ENCODE measurements around the gene DHH. TPM values are rescaled to one million over a fixed set of nuclear protein-coding genes. Genes with fewer than 3 reads are reported as not detected.

DHH gene
- total and polyA plus RNA-seq, 9 of the 15 experiments (the other 6 are each of a cell fraction or from before 2014, with no cell fraction given), result 0.07 to 2.6 (median 0.54) TPM

- TF ChIP-seq CTCF (IDR thresholded peaks at IDR 0.05 in 2 of 3, conservative IDR thresholded peaks at IDR 0.05 in 1 of 3; ENCODE audit: insufficient read depth in 2 of 3, low read depth in 1 of 3, low read length in 3 of 3) (peak; percentile 84 to 91 (median 85)), BRD4 (IDR thresholded peaks at IDR 0.05) (no peak; the same call in 1 of the 2 replicates), XRCC5 (IDR thresholded peaks at IDR 0.05; ENCODE audit: low read depth, low read length) (peak; percentile 95), FOXJ2 (tag; IDR thresholded peaks at IDR 0.05) (no peak), ZFP91 (CRISPR knock-in tag; IDR thresholded peaks at IDR 0.05) (no peak), BMI1 (IDR thresholded peaks at IDR 0.05; ENCODE audit: low read length) (no peak), KLF13 (tag; IDR thresholded peaks at IDR 0.05; ENCODE audit: borderline replicate concordance, low read depth) (no peak), HNRNPUL1 (IDR thresholded peaks at IDR 0.05; ENCODE audit: low read length) (no peak), MECOM (CRISPR knock-in tag; IDR thresholded peaks at IDR 0.05) (0 out of 2 replicates have a peak, but pooled peaks have one; percentile 75), ZBTB17 (CRISPR knock-in tag; IDR thresholded peaks at IDR 0.05) (peak; percentile 30; the same call in 1 of the 2 replicates), GATAD2B (IDR thresholded peaks at IDR 0.05; ENCODE audit: borderline replicate concordance) (peak; percentile 80; the same call in 1 of the 2 replicates), RCOR1 (IDR thresholded peaks at IDR 0.05; ENCODE audit: borderline replicate concordance in 1 of 2, low read depth in 2 of 2, low read length in 2 of 2) (peak; percentile 94 to 96), L3MBTL2 (IDR thresholded peaks at IDR 0.05) (peak; percentile 75), SNIP1 (IDR thresholded peaks at IDR 0.05; ENCODE audit: low read depth) (no peak), MCM3 (IDR thresholded peaks at IDR 0.05) (no peak), BDP1 (IDR thresholded peaks at IDR 0.05; ENCODE audit: insufficient read depth, insufficient read length) (no peak), ZNF668 (CRISPR knock-in tag; IDR thresholded peaks at IDR 0.05) (peak; percentile 30; the same call in 1 of the 2 replicates), NFE2 (IDR thresholded peaks at IDR 0.05; ENCODE audit: low read depth) (no peak; the same call in 1 of the 2 replicates), HMG20B (CRISPR knock-in tag; IDR thresholded peaks at IDR 0.05) (no peak), HOXB6 (CRISPR knock-in tag; IDR thresholded peaks at IDR 0.05; ENCODE audit: borderline replicate concordance) (no peak), ZNF224 (CRISPR knock-in tag; IDR thresholded peaks at IDR 0.05) (no peak), POLR2AphosphoS2 (IDR thresholded peaks at IDR 0.05; ENCODE audit: low read length) (no peak)
- TF ChIP-seq, protein P1, sequence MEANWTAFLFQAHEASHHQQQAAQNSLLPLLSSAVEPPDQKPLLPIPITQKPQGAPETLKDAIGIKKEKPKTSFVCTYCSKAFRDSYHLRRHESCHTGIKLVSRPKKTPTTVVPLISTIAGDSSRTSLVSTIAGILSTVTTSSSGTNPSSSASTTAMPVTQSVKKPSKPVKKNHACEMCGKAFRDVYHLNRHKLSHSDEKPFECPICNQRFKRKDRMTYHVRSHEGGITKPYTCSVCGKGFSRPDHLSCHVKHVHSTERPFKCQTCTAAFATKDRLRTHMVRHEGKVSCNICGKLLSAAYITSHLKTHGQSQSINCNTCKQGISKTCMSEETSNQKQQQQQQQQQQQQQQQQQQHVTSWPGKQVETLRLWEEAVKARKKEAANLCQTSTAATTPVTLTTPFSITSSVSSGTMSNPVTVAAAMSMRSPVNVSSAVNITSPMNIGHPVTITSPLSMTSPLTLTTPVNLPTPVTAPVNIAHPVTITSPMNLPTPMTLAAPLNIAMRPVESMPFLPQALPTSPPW (CRISPR knock-in tag; IDR thresholded peaks at IDR 0.05), result peak; percentile 85
- TF ChIP-seq, protein P2, sequence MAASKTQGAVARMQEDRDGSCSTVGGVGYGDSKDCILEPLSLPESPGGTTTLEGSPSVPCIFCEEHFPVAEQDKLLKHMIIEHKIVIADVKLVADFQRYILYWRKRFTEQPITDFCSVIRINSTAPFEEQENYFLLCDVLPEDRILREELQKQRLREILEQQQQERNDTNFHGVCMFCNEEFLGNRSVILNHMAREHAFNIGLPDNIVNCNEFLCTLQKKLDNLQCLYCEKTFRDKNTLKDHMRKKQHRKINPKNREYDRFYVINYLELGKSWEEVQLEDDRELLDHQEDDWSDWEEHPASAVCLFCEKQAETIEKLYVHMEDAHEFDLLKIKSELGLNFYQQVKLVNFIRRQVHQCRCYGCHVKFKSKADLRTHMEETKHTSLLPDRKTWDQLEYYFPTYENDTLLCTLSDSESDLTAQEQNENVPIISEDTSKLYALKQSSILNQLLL (CRISPR knock-in tag; IDR thresholded peaks at IDR 0.05; ENCODE audit: borderline replicate concordance), result no peak
Measured at GRCh38 chr12:49092086-49092815, 2.4 kb downstream of the DHH start (continued).
